Cardiac muscle cell (in vitro differentiated cells and primary cell): ENCODE data around the gene KHSRP. TPM values are rescaled to one million over a fixed set of nuclear protein-coding genes. Genes with fewer than 3 reads are reported as not detected.

Experiments used
- DNase-seq, 2 donors: peaks; one replicate each; pipeline versions ENCODE4 v3.0.0 to v3.0.0-alpha.2; 2010 to 2017; ENCODE audit warnings: low read depth in 1 of 2, low spot score in 1 of 2
- H3K27ac ChIP-seq: fragments of 200-600 bp; sonication (generic); 2 replicates; pipeline ENCODE4 v1.5.1; 2016
- H3K27me3 ChIP-seq: fragments of 200-600 bp; sonication (generic); 2 replicates; pipeline ENCODE4 v1.6.0; 2016; ENCODE audit warnings: control low read depth
- H3K36me3 ChIP-seq: fragments of 200-600 bp; sonication (generic); 2 replicates; pipeline ENCODE4 v1.5.1; 2016; ENCODE audit warnings: control low read depth
- H3K4me1 ChIP-seq: fragments of 200-600 bp; sonication (generic); 2 replicates; pipeline ENCODE4 v1.8.1; 2017; ENCODE audit warnings: low read depth, mild to moderate bottlenecking, mixed run types
- H3K4me3 ChIP-seq: fragments of 200-600 bp; sonication (generic); 2 replicates; pipeline ENCODE4 v1.5.1; 2016; ENCODE audit warnings: mild to moderate bottlenecking
- H3K9me3 ChIP-seq: fragments of 200-600 bp; sonication (generic); 2 replicates; pipeline ENCODE4 v1.5.1; 2017; ENCODE audit warnings: low read depth, mild to moderate bottlenecking, control low read depth
- CTCF ChIP-seq: IDR thresholded peaks from 2 replicates; pipeline ENCODE4 v1.5.1; 2012; ENCODE audit warnings: low read depth, mild to moderate bottlenecking, low read length
- polyA plus RNA-seq: library from polyadenylated mRNA; unstranded; fragments of >200 nt; fragmentation: Nextera tagmentation; extraction: Ambion mirVana; gene quantifications from 2 replicates; pipeline ENCODE4 v1.2.1, GENCODE V29; 2016
- total RNA-seq: library from RNA; depleted of rRNA; stranded (reverse); fragments of >200 nt; gene quantifications from 2 replicates; pipeline ENCODE4 v1.2.3, GENCODE V29; 2016

The KHSRP gene
- total and polyA plus RNA-seq, 2 experiments from 2014 or later = 262 to 320 TPM

GRCh38 chr19:6470173-6470572, 45.6 kb upstream of the KHSRP start:
- H3K27me3 ChIP-seq = peaks cover 15% of the 10 kb centered on the region
- no peak for DNase-seq
- H3K27ac ChIP-seq = no peak overlapping the region
- no peak overlapping the region for H3K4me3 ChIP-seq
- no peaks in the 10 kb centered on the region for H3K9me3 ChIP-seq
- no peaks in the 10 kb centered on the region for H3K36me3 ChIP-seq
- H3K4me1 ChIP-seq = no peaks in the 10 kb centered on the region
- no peak for TF ChIP-seq CTCF

GRCh38 chr19:6467384-6467783, 42.8 kb upstream of the KHSRP start:
- Histone ChIP-seq H3K9me3 (no peaks in the 10 kb centered on the region), H3K27me3 (peaks cover 37% of the 10 kb centered on the region), H3K27ac (no peak overlapping the region), H3K4me3 (no peak overlapping the region), H3K36me3 (no peaks in the 10 kb centered on the region), H3K4me1 (no peaks in the 10 kb centered on the region)
- no peak for DNase-seq
- no peak for TF ChIP-seq CTCF

GRCh38 chr19:6466526-6467248, 42.1 kb upstream of the KHSRP start:
- H3K27me3 ChIP-seq = peaks cover 44% of the 10 kb centered on the region
- no peak for DNase-seq
- H3K4me3 ChIP-seq = no peak overlapping the region
- no peaks in the 10 kb centered on the region for H3K36me3 ChIP-seq
- H3K27ac ChIP-seq = no peak overlapping the region
- no peaks in the 10 kb centered on the region for H3K4me1 ChIP-seq
- TF ChIP-seq CTCF = no peak
- H3K9me3 ChIP-seq = no peaks in the 10 kb centered on the region

- TF ChIP-seq CTCF = no peak
- H3K9me3 ChIP-seq = no peaks in the 10 kb centered on the region
- no peak overlapping the region for H3K4me3 ChIP-seq
- DNase-seq = no peak
- peaks cover 48% of the 10 kb centered on the region for H3K27me3 ChIP-seq
- no peaks in the 10 kb centered on the region for H3K36me3 ChIP-seq
- H3K4me1 ChIP-seq = no peaks in the 10 kb centered on the region
- H3K27ac ChIP-seq = no peak overlapping the region
Measured at GRCh38 chr19:6465663-6466062, 41.1 kb upstream of the KHSRP start.

GRCh38 chr19:6465006-6465405, 40.4 kb upstream of the KHSRP start:
- DNase-seq = no peak
- Histone ChIP-seq H3K27me3 (peaks cover 48% of the 10 kb centered on the region), H3K27ac (no peak overlapping the region), H3K36me3 (no peaks in the 10 kb centered on the region), H3K4me3 (no peak overlapping the region), H3K4me1 (no peaks in the 10 kb centered on the region), H3K9me3 (no peaks in the 10 kb centered on the region)
- TF ChIP-seq CTCF = no peak
